C4-2B (cell line): ENCODE data around the gene PAK4.
"Not testable (repeated sequence)": the region's sequence is repeated elsewhere in the genome, so short reads cannot be mapped to it uniquely, and the experiment has no call there.

Experiments
- H3K27ac ChIP-seq: fragments of 450-650 bp; 2 replicates; pipeline ENCODE4 v1.5.1; 2017
- CTCF ChIP-seq: fragments of 450-650 bp; conservative IDR thresholded peaks from 2 replicates; pipeline ENCODE4 v1.5.1; 2017; ENCODE audit warnings: mild to moderate bottlenecking
- ZFX ChIP-seq: fragments of 450-650 bp; IDR thresholded peaks from 2 replicates; pipeline ENCODE4 v1.6.1; 2017

The PAK4 gene

GRCh38 chr19:39083599-39083982 is 42.0 kb upstream of the PAK4 start:
- H3K27ac ChIP-seq = no peak overlapping the region
- TF ChIP-seq ZFX (no peak), CTCF (no peak)

GRCh38 chr19:39083983-39084731 is 41.4 kb upstream of the PAK4 start, which contains the start of gene ACP7:
ACP7 (plus strand) TSS chr19:39084368; CDS start chr19:39085270, 902 bp downstream.
- TF ChIP-seq ZFX = no peak
- TF ChIP-seq CTCF = no peak
- H3K27ac ChIP-seq = no peak within 1 kb of the TSS

GRCh38 chr19:39084732-39085080 is 40.9 kb upstream of the PAK4 start:
- no peak overlapping the region for H3K27ac ChIP-seq
- TF ChIP-seq ZFX (no peak), CTCF (no peak)

GRCh38 chr19:39085392-39085791 is 40.2 kb upstream of the PAK4 start:
- no peak for TF ChIP-seq CTCF
- TF ChIP-seq ZFX = no peak
- no peak overlapping the region for H3K27ac ChIP-seq

- no peak overlapping the region for H3K27ac ChIP-seq
- TF ChIP-seq CTCF (no peak), ZFX (no peak)
Observed at GRCh38 chr19:39086386-39086785, 39.2 kb upstream of the PAK4 start.

GRCh38 chr19:39087907-39088686 is 37.5 kb upstream of the PAK4 start:
- TF ChIP-seq CTCF (no peak), ZFX (no peak)

GRCh38 chr19:39090016-39090415 is 35.6 kb upstream of the PAK4 start:
- H3K27ac ChIP-seq = not testable (repeated sequence)

More at GRCh38 chr19:39087907-39088686, 37.5 kb upstream of the PAK4 start:
- no peak overlapping the region for H3K27ac ChIP-seq

- TF ChIP-seq CTCF = no peak
- no peak for TF ChIP-seq ZFX
- no peak overlapping the region for H3K27ac ChIP-seq
Observed at GRCh38 chr19:39090881-39091280, 34.7 kb upstream of the PAK4 start.

- not testable (repeated sequence) for H3K27ac ChIP-seq
Observed at GRCh38 chr19:39095799-39096540, 29.6 kb upstream of the PAK4 start.
